Measurements from ENCODE around the gene TRAPPC5. TPM values are rescaled to one million over a fixed set of nuclear protein-coding genes. Genes with fewer than 3 reads are reported as not detected.
A peak's percentile ranks its signal among the peaks of the same experiment; 100 is the strongest.

The TRAPPC5 gene
- total and polyA plus RNA-seq, 2 experiments from 2014 or later = 95.9 to 120 TPM

GRCh38 chr19:7636317-7636690, 44.3 kb upstream of the TRAPPC5 start:
- H3K27ac ChIP-seq = no peak overlapping the region
- TF ChIP-seq CTCF (IDR thresholded peaks at IDR 0.05; ENCODE audit: low read depth, low read length) = no peak
- H3K4me3 ChIP-seq = no peak overlapping the region

GRCh38 chr19:7636691-7637373, 43.8 kb upstream of the TRAPPC5 start, which contains the start of gene STXBP2:
Gene STXBP2 (plus strand): TSS chr19:7637110. CDS start chr19:7637150, 40 bp downstream.
- DNase-seq (ENCODE audit: low read depth in 1 of 2, low spot score in 1 of 2) = peak; percentile 65 to 70
- Histone ChIP-seq H3K4me1 (ENCODE audit: low read depth) (peaks cover 4% of the 10 kb centered on the region), H3K4me3 (peak within 1 kb of the TSS; percentile 29), H3K27me3 (no peaks in the 10 kb centered on the region), H3K9me3 (ENCODE audit: low read depth) (no peaks in the 10 kb centered on the region), H3K36me3 (no peaks in the 10 kb centered on the region), H3K27ac (no peak within 1 kb of the TSS)
- TF ChIP-seq CTCF (IDR thresholded peaks at IDR 0.05; ENCODE audit: low read depth, low read length) = no peak

More at GRCh38 chr19:7636317-7636690, 44.3 kb upstream of the TRAPPC5 start:
- Histone ChIP-seq H3K36me3 (no peaks in the 10 kb centered on the region), H3K9me3 (ENCODE audit: low read depth) (no peaks in the 10 kb centered on the region), H3K27me3 (no peaks in the 10 kb centered on the region), H3K4me1 (ENCODE audit: low read depth) (peaks cover 4% of the 10 kb centered on the region)
- DNase-seq (ENCODE audit: low read depth in 1 of 2, low spot score in 1 of 2) = no peak

GRCh38 chr19:7637374-7638256, 43.0 kb upstream of the TRAPPC5 start:
- H3K4me1 ChIP-seq (ENCODE audit: low read depth) = peaks cover 4% of the 10 kb centered on the region
- peak overlapping the region; percentile 29 for H3K4me3 ChIP-seq
- H3K9me3 ChIP-seq (ENCODE audit: low read depth) = no peaks in the 10 kb centered on the region
- H3K36me3 ChIP-seq = no peaks in the 10 kb centered on the region
- H3K27ac ChIP-seq = no peak overlapping the region
- TF ChIP-seq CTCF (IDR thresholded peaks at IDR 0.05; ENCODE audit: low read depth, low read length) = no peak
- peak in 1 of 2 donors; percentile 57 for DNase-seq (ENCODE audit: low read depth in 1 of 2, low spot score in 1 of 2)
- H3K27me3 ChIP-seq = no peaks in the 10 kb centered on the region

GRCh38 chr19:7638802-7639465, 41.7 kb upstream of the TRAPPC5 start:
- no peak for DNase-seq (ENCODE audit: low read depth in 1 of 2, low spot score in 1 of 2)
- H3K36me3 ChIP-seq = no peaks in the 10 kb centered on the region
- no peaks in the 10 kb centered on the region for H3K9me3 ChIP-seq (ENCODE audit: low read depth)
- TF ChIP-seq CTCF (IDR thresholded peaks at IDR 0.05; ENCODE audit: low read depth, low read length) = no peak
- no peak overlapping the region for H3K27ac ChIP-seq
- no peaks in the 10 kb centered on the region for H3K27me3 ChIP-seq
- no peak overlapping the region for H3K4me3 ChIP-seq
- H3K4me1 ChIP-seq (ENCODE audit: low read depth) = peaks cover 4% of the 10 kb centered on the region

- DNase-seq (ENCODE audit: low read depth in 1 of 2, low spot score in 1 of 2) = no peak
- Histone ChIP-seq H3K9me3 (ENCODE audit: low read depth) (no peaks in the 10 kb centered on the region), H3K36me3 (no peaks in the 10 kb centered on the region), H3K27ac (no peak overlapping the region), H3K4me1 (ENCODE audit: low read depth) (peaks cover 4% of the 10 kb centered on the region), H3K4me3 (no peak overlapping the region), H3K27me3 (no peaks in the 10 kb centered on the region)
- no peak for TF ChIP-seq CTCF (IDR thresholded peaks at IDR 0.05; ENCODE audit: low read depth, low read length)
Measured at GRCh38 chr19:7639863-7640348, 40.7 kb upstream of the TRAPPC5 start.

Measured in cardiac muscle cell (in vitro differentiated cells and primary cell).